T-cell (primary cell): ENCODE measurements around the gene GGA1. TPM values are rescaled to one million over a fixed set of nuclear protein-coding genes. Genes with fewer than 3 reads are reported as not detected.

ENCODE experiments used
- ATAC-seq, 4 experiments: fragments of 200-7000 bp in 3 of 4; fragments of 150-1000 bp in 1 of 4; cut with Tn5 transposase; replicated peaks in 1 of 4; 1 replicate in 3 of 4; 2 replicates in 1 of 4; pipeline ENCODE4 v1.10.0; 2021; ENCODE audit warnings: moderate library complexity in 3 of 4, mild to moderate bottlenecking in 2 of 4, moderate number of reproducible peaks in 1 of 4
- CTCF ChIA-PET, 2 donors: fragments of 300-600 bp; sonication (Branson Sonifier 250); formaldehyde crosslinking; loops; one replicate each; lab custom pipeline; 2022; ENCODE audit warnings: antibody characterized with exemption in 2 of 2; lab: Charles Lee
- POLR2A ChIA-PET, 2 donors: fragments of 300-600 bp; sonication (Branson Sonifier 250); formaldehyde crosslinking; loops; one replicate each; lab custom pipeline; 2022; ENCODE audit warnings: antibody characterized with exemption in 2 of 2; lab: Charles Lee
- DNase-seq, 35 experiments: peaks; one replicate each; pipeline versions ENCODE4 v3.0.0 to v3.0.0-alpha.2; 2013 to 2023
- H3K27ac ChIP-seq: one replicate; pipeline ENCODE4 v1.5.1; 2013; ENCODE audit warnings: low read length
- H3K27me3 ChIP-seq, 2 experiments: replicated peaks in 1 of 2; 1 replicate in 1 of 2; 2 replicates in 1 of 2; pipeline versions ENCODE4 v1.6.1 to v1.7.0; 2013; ENCODE audit warnings: low read length in 1 of 2, mixed read lengths in 1 of 2; ENCODE audit not compliant: control insufficient read depth in 2 of 2, insufficient read depth in 2 of 2; ENCODE audit errors: extremely low read depth in 1 of 2
- H3K36me3 ChIP-seq, 2 donors: 1 replicate in 1 of 2; 2 replicates in 1 of 2; pipeline versions ENCODE4 v1.6.1 to v1.7.0; 2013; ENCODE audit warnings: low read length in 1 of 2; ENCODE audit not compliant: control insufficient read depth in 2 of 2, insufficient read depth in 1 of 2; ENCODE audit errors: extremely low read depth in 1 of 2
- H3K4me1 ChIP-seq, 2 experiments: 1 replicate in 1 of 2; 2 replicates in 1 of 2; pipeline versions ENCODE4 v1.6.1 to v1.7.0; 2013; ENCODE audit warnings: low read length in 2 of 2, mixed read lengths in 1 of 2; ENCODE audit not compliant: insufficient read depth in 2 of 2, control insufficient read depth in 1 of 2; ENCODE audit errors: extremely low read depth in 1 of 2
- H3K4me3 ChIP-seq, 2 donors: 1 replicate in 1 of 2; 2 replicates in 1 of 2; pipeline versions ENCODE4 v1.5.1 to v1.7.0; 2013; ENCODE audit warnings: mild to moderate bottlenecking in 2 of 2, low read length in 1 of 2, moderate library complexity in 1 of 2; ENCODE audit not compliant: control insufficient read depth in 1 of 2; ENCODE audit errors: extremely low read depth in 1 of 2
- H3K9me3 ChIP-seq: 2 replicates; pipeline ENCODE4 v1.7.0; 2013
- H3K27ac Mint-ChIP-seq, 2 donors: one replicate each; pipeline ENCODE4 v1.8.0; 2020 to 2021; ENCODE audit warnings: mild to moderate bottlenecking in 2 of 2, mixed read lengths in 2 of 2
- H3K27me3 Mint-ChIP-seq, 2 donors: one replicate each; pipeline ENCODE4 v1.8.0; 2021 to 2022; ENCODE audit warnings: mixed read lengths in 2 of 2
- H3K36me3 Mint-ChIP-seq: one replicate; pipeline ENCODE4 v1.8.0; 2021; ENCODE audit warnings: mixed read lengths
- H3K4me1 Mint-ChIP-seq, 3 donors: one replicate each; pipeline ENCODE4 v1.8.0; 2020 to 2022; ENCODE audit warnings: mixed read lengths in 3 of 3, mild to moderate bottlenecking in 1 of 3
- H3K4me3 Mint-ChIP-seq, 3 donors: one replicate each; pipeline ENCODE4 v1.8.0; 2020 to 2022; ENCODE audit warnings: mild to moderate bottlenecking in 3 of 3, mixed read lengths in 3 of 3, moderate library complexity in 3 of 3
- H3K9me3 Mint-ChIP-seq, 3 donors: one replicate each; pipeline ENCODE4 v1.8.0; 2020 to 2022; ENCODE audit warnings: mixed read lengths in 3 of 3
- WGBS: methylation state at CpG from one replicate; pipeline ENCODE4 v1.1.5; 2013; ENCODE audit warnings: missing lambda C conversion rate; ENCODE audit not compliant: insufficient coverage; 5-methylcytosine and 5-hydroxymethylcytosine counted together
- total RNA-seq, 35 experiments: library from RNA in 6 of 35; stranded (reverse) in 6 of 35; fragments of 120-200 nt in 1 of 35; gene quantifications; one replicate each; pipeline versions ENCODE4 v1.2.1 to v1.2.4 and lab custom pipeline; 2013 to 2026

The GGA1 gene
- total RNA-seq, 5 donors from 2014 or later (not counting 1 experiment from before 2014, with no cell fraction given), result 83.8 to 105 (median 97.7) TPM

DNA sequence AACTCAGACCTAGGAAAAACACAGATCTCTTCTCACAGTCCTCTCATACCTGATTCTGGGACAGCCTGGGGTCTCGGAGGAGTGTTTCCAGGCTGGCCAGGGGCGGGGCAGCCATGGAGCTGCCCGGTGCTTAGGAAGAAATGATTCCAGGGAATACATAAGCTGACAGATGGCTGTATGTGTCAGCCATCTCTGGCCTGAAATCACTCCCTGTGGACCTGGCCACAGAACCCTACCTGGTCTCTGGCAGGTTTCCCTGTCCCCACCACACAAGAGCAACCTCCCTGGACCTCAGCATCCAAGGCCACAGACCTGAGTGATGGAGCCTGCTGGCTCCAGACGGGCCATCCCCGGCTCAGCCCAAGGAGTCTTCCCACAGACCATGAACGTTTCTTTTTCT, 10.0 kb downstream of the GGA1 start:
- POLR2A ChIA-PET, result no interaction called here
- DNase-seq (no peak), ATAC-seq (no peak)
- Histone ChIP-seq H3K4me1 (peaks cover 2 to 6% of the 10 kb centered on the region in 2 experiments), H3K36me3 (peaks cover 18 to 59% of the 10 kb centered on the region in 2 donors), H3K27ac (no peak overlapping the region), H3K27me3 (no peaks in the 10 kb centered on the region), H3K4me3 (no peak overlapping the region), H3K9me3 (no peaks in the 10 kb centered on the region)
- H3K27me3 Mint-ChIP-seq, result no peaks in the 10 kb centered on the region
- CTCF ChIA-PET, result interaction anchor here in 1 of 2 donors (0.6 kb wide), 1 partner anchor 146 kb away, joined by 5 read pairs; no protein-coding TSS in a partner anchor
- H3K4me1 Mint-ChIP-seq, result peaks cover 3 to 6% (median 3%) of the 10 kb centered on the region in 3 donors
- H3K27ac Mint-ChIP-seq, result no peak overlapping the region
- no peak overlapping the region for H3K4me3 Mint-ChIP-seq
- peaks cover 18% of the 10 kb centered on the region for H3K36me3 Mint-ChIP-seq
- 100% methylated on average over 4 of the region's 6 CpGs for WGBS
- H3K9me3 Mint-ChIP-seq, result no peaks in the 10 kb centered on the region

DNA sequence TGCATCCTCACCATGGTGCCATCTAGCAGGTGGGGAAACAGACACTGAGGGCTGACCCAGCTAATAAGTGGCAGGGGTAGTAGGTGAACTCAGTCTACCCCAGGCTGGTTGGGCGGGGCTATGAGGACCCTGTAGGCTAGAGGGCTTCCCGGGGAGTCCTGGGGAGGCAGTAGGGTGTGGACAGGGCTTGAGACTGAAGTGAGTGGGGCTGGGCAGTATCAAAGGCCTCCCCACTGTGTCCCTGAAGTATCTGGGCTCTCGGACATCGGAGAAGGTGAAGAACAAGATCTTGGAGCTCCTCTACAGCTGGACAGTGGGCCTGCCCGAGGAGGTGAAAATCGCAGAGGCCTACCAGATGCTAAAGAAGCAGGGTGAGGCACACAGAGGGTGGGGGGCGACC, 11.4 kb downstream of the GGA1 start:
- H3K27me3 ChIP-seq, result no peaks in the 10 kb centered on the region
- peaks cover 16% of the 10 kb centered on the region for H3K36me3 Mint-ChIP-seq
- ChIA-PET CTCF (interaction anchor here in 1 of 2 donors (0.7 to 1.0 kb wide), 2 partner anchors 8 to 12 kb away, joined by 3 read pairs; partner anchors contain the start of gene GGA1), POLR2A (no interaction called here)
- H3K27me3 Mint-ChIP-seq, result no peaks in the 10 kb centered on the region
- 100% methylated on average over 5 of the region's 7 CpGs for WGBS
- H3K9me3 ChIP-seq, result no peaks in the 10 kb centered on the region
- no peak overlapping the region for H3K4me3 Mint-ChIP-seq
- H3K4me1 Mint-ChIP-seq, result peaks cover 11 to 19% (median 14%) of the 10 kb centered on the region in 3 donors
- no peak overlapping the region for H3K27ac ChIP-seq
- no peaks in the 10 kb centered on the region for H3K9me3 Mint-ChIP-seq
- no peak overlapping the region for H3K27ac Mint-ChIP-seq
- no peak overlapping the region for H3K4me3 ChIP-seq
- no peak for DNase-seq
- H3K4me1 ChIP-seq, result peaks cover 4 to 19% of the 10 kb centered on the region in 2 experiments
- H3K36me3 ChIP-seq, result peaks cover 14 to 54% of the 10 kb centered on the region in 2 donors
- ATAC-seq, result no peak

DNA sequence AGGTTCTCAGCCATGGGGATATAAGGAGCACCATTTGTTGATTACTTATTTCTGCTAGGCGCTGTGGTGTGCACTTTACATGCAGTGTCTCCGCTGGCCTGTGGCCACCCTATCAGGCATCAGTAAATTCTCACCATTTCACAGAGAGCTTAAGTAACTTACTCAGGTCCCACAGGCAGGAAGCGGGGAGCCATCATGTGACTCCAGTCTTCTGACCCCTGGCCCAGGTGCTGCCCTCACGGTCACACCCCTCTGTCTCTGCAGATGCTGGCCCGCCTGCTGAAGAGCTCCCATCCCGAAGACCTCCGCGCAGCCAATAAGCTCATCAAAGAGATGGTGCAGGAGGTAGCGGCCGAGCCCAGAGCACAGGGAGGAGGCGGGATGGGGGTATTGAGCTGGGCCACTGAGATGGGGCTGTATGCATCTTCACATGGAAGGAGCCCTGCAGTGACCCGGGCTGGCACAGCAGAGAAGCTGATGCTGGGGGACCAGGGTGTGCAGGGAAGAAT, 12.8 kb downstream of the GGA1 start:
- peaks cover 14 to 33% of the 10 kb centered on the region in 2 experiments for H3K4me1 ChIP-seq
- Mint-ChIP-seq H3K36me3 (peaks cover 17% of the 10 kb centered on the region), H3K9me3 (no peaks in the 10 kb centered on the region), H3K27ac (peak overlapping the region in 1 of 2 donors; percentile 68), H3K4me3 (no peak overlapping the region), H3K27me3 (no peaks in the 10 kb centered on the region), H3K4me1 (peaks cover 25 to 32% (median 28%) of the 10 kb centered on the region in 3 donors)
- no peak overlapping the region for H3K4me3 ChIP-seq
- H3K27me3 ChIP-seq, result no peaks in the 10 kb centered on the region
- H3K9me3 ChIP-seq, result no peaks in the 10 kb centered on the region
- 98% methylated on average over 5 of the region's 12 CpGs for WGBS
- peaks cover 14 to 53% of the 10 kb centered on the region in 2 donors for H3K36me3 ChIP-seq
- ChIA-PET POLR2A (no interaction called here), CTCF (interaction anchor here in 1 of 2 donors (1.1 kb wide), 1 partner anchor 22 kb away, joined by 4 read pairs; no protein-coding TSS in a partner anchor)
- H3K27ac ChIP-seq, result no peak overlapping the region
- ATAC-seq (no peak), DNase-seq (no peak)

DNA sequence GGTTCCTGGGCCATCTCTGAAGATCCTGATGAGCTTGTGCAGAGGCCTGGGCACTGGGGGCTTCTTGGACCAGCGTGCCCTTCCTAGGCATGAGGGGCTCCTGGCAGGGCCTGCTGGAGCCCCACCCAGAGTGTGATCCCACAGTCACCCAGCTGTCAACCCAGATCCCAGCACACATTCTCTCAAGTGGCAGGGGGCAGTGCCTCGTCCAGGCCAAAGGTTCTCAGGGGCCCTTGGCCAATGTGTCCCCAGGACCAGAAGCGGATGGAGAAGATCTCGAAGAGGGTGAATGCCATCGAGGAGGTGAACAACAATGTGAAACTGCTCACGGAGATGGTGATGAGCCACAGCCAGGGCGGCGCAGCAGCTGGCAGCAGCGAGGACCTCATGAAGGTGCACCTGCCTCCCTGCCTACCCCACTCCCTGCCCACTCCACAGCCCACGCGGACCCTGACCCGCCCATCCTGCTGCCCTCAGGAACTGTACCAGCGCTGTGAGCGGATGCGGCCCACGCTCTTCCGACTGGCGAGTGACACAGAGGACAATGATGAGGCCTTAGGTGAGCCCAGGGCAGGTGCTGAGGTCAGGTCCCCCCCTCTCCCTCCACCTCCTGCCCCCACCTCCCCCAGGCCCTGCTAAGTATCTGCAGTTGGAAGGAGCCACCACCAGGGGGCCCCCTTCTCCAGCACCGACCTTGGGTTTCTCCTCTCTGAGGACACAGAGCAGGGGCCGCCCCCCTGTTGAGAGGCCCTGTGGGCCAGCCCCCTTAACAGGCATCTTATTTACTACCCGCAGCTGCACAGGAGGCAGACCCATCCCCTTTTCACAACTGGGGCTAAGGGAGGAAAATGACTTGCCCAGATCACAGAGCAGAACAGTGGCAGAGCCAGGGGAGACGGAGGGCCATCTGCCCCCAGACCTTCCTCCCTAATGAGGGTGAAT, 14.7 kb downstream of the GGA1 start:
- H3K36me3 Mint-ChIP-seq, result peaks cover 12% of the 10 kb centered on the region
- Histone ChIP-seq H3K27me3 (no peaks in the 10 kb centered on the region), H3K36me3 (peaks cover 12 to 36% of the 10 kb centered on the region in 2 donors), H3K4me3 (no peak overlapping the region), H3K4me1 (peaks cover 27 to 53% of the 10 kb centered on the region in 2 experiments), H3K27ac (peak overlapping the region; percentile 77), H3K9me3 (no peaks in the 10 kb centered on the region)
- H3K9me3 Mint-ChIP-seq, result no peaks in the 10 kb centered on the region
- peak; percentile 53 to 85 (median 74) for DNase-seq
- POLR2A ChIA-PET, result interaction anchor here in 1 of 2 donors (0.6 kb wide), 1 partner anchor 17 kb away, joined by 6 read pairs; no protein-coding TSS in a partner anchor
- CTCF ChIA-PET, result interaction anchor here (0.6 to 1.6 kb wide), 4 partner anchors 10 to 74 kb away, joined by 3 to 5 read pairs (median 4); partner anchors contain the start of genes PDXP (in 1 of the 2) and TRIOBP (in 1 of the 2)
- peaks cover 45 to 51% (median 48%) of the 10 kb centered on the region in 3 donors for H3K4me1 Mint-ChIP-seq
- H3K4me3 Mint-ChIP-seq, result peak overlapping the region in 1 of 3 donors; percentile 66
- ATAC-seq, result peak; percentile 62 to 77 (median 66)
- 73% methylated on average over 7 of the region's 22 CpGs for WGBS
- H3K27me3 Mint-ChIP-seq, result no peaks in the 10 kb centered on the region
- H3K27ac Mint-ChIP-seq, result peak overlapping the region; percentile 93 to 96

DNA sequence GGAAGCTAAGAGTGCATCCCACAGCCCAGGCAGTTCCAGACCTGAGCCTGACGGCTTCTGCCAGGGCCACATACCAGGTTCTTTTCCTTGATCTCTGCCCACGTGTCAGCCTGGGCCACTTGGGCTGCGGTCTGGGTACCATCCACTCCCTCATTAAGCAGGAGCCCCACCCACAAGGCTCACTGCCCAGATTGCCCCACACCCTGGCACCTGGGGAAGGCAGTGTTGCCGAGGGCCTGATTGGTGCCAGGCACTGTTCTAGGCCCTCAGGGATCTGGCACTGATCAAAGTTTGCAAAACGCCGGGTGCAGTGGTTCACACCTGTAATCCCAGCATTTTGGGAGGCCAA, 15.4 kb downstream of the GGA1 start:
- H3K27ac ChIP-seq, result peak overlapping the region; percentile 77
- Mint-ChIP-seq H3K4me3 (peak overlapping the region in 1 of 3 donors; percentile 66), H3K27me3 (no peaks in the 10 kb centered on the region), H3K4me1 (peaks cover 51 to 58% (median 54%) of the 10 kb centered on the region in 3 donors), H3K36me3 (peaks cover 7% of the 10 kb centered on the region), H3K9me3 (no peaks in the 10 kb centered on the region), H3K27ac (peak overlapping the region; percentile 93 to 96)
- no peak for ATAC-seq
- CTCF ChIA-PET, result interaction anchor here (0.6 to 1.6 kb wide), 3 partner anchors 11 to 73 kb away, joined by 3 to 4 read pairs (median 3); partner anchors contain the start of genes PDXP (in 1 of the 2) and TRIOBP (in 1 of the 2)
- no peaks in the 10 kb centered on the region for H3K27me3 ChIP-seq
- DNase-seq, result no peak
- peaks cover 27 to 59% of the 10 kb centered on the region in 2 experiments for H3K4me1 ChIP-seq
- POLR2A ChIA-PET, result interaction anchor here in 1 of 2 donors (0.6 kb wide), 1 partner anchor 17 kb away, joined by 6 read pairs; no protein-coding TSS in a partner anchor
- H3K4me3 ChIP-seq, result no peak overlapping the region
- peaks cover 6 to 31% of the 10 kb centered on the region in 2 donors for H3K36me3 ChIP-seq
- H3K9me3 ChIP-seq, result no peaks in the 10 kb centered on the region
- WGBS, result 81% methylated on average over 4 of the region's 6 CpGs

DNA sequence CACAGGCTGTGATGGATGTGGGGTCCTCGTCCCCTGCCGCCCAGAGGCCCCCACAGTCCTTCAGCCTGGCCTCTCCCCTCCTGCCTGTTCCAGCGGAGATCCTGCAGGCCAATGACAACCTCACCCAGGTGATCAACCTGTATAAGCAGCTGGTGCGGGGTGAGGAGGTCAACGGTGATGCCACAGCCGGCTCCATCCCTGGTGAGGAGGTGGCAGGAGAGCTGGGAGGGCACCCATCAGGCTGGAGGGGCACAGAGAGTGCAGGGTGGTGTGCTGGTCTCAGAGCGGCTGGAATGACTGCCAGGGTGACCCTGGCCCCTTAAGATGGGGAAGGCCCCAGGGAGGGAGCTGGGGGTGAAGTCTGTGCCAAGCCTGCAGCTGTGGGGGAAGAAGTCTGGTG, 16.2 kb downstream of the GGA1 start:
- POLR2A ChIA-PET, result no interaction called here
- H3K27ac ChIP-seq, result peak overlapping the region; percentile 77
- no peak overlapping the region for H3K4me3 ChIP-seq
- peak overlapping the region; percentile 81 to 93 for H3K27ac Mint-ChIP-seq
- H3K9me3 Mint-ChIP-seq, result no peaks in the 10 kb centered on the region
- no peaks in the 10 kb centered on the region for H3K9me3 ChIP-seq
- H3K4me3 Mint-ChIP-seq, result peak overlapping the region in 1 of 3 donors; percentile 78
- H3K27me3 Mint-ChIP-seq, result no peaks in the 10 kb centered on the region
- H3K4me1 Mint-ChIP-seq, result peaks cover 53 to 62% (median 58%) of the 10 kb centered on the region in 3 donors
- peaks cover 5 to 30% of the 10 kb centered on the region in 2 donors for H3K36me3 ChIP-seq
- no peaks in the 10 kb centered on the region for H3K27me3 ChIP-seq
- CTCF ChIA-PET, result interaction anchor here (1.4 kb wide), 2 partner anchors 19 to 33 kb away, joined by 6 read pairs; partner anchors contain the start of gene PDXP (in 1 of the 2)
- no peak for ATAC-seq
- WGBS, result 95% methylated on average over 4 of the region's 7 CpGs
- H3K4me1 ChIP-seq, result peaks cover 27 to 68% of the 10 kb centered on the region in 2 experiments
- peaks cover 7% of the 10 kb centered on the region for H3K36me3 Mint-ChIP-seq
- no peak for DNase-seq
